HL-60 (cell line): ENCODE measurements around the gene C12orf60.

ENCODE experiments used
- CTCF ChIP-seq: IDR thresholded peaks from one replicate; pipeline ENCODE4 v1.5.1; 2011; ENCODE audit warnings: low read length, control low read depth, inconsistent platforms; ENCODE audit not compliant: insufficient read depth
- POLR2AphosphoS5 ChIP-seq: IDR thresholded peaks from 2 replicates; pipeline ENCODE4 v1.6.1; 2012; ENCODE audit warnings: low read depth

- TF ChIP-seq POLR2AphosphoS5 (no peak), CTCF (no peak)
Measured at GRCh38 chr12:14779834-14780233, 23.6 kb upstream of the C12orf60 start.
